Endothelial cell of umbilical vein (primary cell): ENCODE data around the gene PCNX4. TPM values are rescaled to one million over a fixed set of nuclear protein-coding genes. Genes with fewer than 3 reads are reported as not detected.

Experiments
- BruUV-seq: library from RNA; stranded (reverse); fragments of 400-500 nt; replicated peaks from 2 replicates; lab custom pipeline; 2021; lab: Mats Ljungman, UMichigan
- CTCF ChIA-PET: fragments of 300-600, 350-600 bp; sonication (Branson Sonifier 250); formaldehyde crosslinking; loops from one replicate; lab custom pipeline; 2021; ENCODE audit warnings: antibody characterized with exemption, inconsistent platforms; lab: Charles Lee
- POLR2A ChIA-PET: fragments of 300-600, 350-600 bp; sonication (Branson Sonifier 250); formaldehyde crosslinking; loops from one replicate; lab custom pipeline; 2021; ENCODE audit warnings: antibody characterized with exemption, inconsistent platforms; lab: Charles Lee
- DNase-seq: peaks from one replicate; pipeline ENCODE4 v3.0.0-alpha.2; 2011; ENCODE audit warnings: low read depth, low spot score
- FAIRE-seq: peaks from 2 replicates; lab custom pipeline; 2011; peaks lifted over from hg19 to GRCh38; lab: Jason Lieb, UNC
- H2AFZ ChIP-seq: 2 replicates; pipeline ENCODE4 v1.6.0; 2012; ENCODE audit warnings: low read depth, low read length, control low read depth, inconsistent platforms
- H3K27ac ChIP-seq: 2 replicates; pipeline ENCODE4 v1.5.1; 2011; ENCODE audit warnings: low read depth, mild to moderate bottlenecking, control low read depth, low read length, moderate library complexity; ENCODE audit not compliant: insufficient read depth
- H3K27me3 ChIP-seq, 2 experiments: 2 replicates each; pipeline versions ENCODE4 v1.6.0 to v1.6.1; 2011; ENCODE audit warnings: low read length in 2 of 2, mixed read lengths in 1 of 2; ENCODE audit not compliant: control insufficient read depth in 2 of 2, insufficient read depth in 2 of 2
- H3K36me3 ChIP-seq, 2 experiments: 2 replicates in 1 of 2; 3 replicates in 1 of 2; pipeline ENCODE4 v1.5.1; 2011; ENCODE audit warnings: low read length in 2 of 2, mild to moderate bottlenecking in 1 of 2, moderate library complexity in 1 of 2; ENCODE audit not compliant: control insufficient read depth in 2 of 2, insufficient read depth in 2 of 2; ENCODE audit errors: extremely low read depth in 1 of 2
- H3K4me1 ChIP-seq: 3 replicates; pipeline ENCODE4 v1.5.1; 2011; ENCODE audit warnings: mild to moderate bottlenecking, low read length; ENCODE audit not compliant: control insufficient read depth, insufficient read depth; ENCODE audit errors: extremely low read depth
- H3K4me2 ChIP-seq: 2 replicates; pipeline ENCODE4 v1.6.1; 2011; ENCODE audit warnings: low read length, control low read depth, mixed read lengths; ENCODE audit not compliant: insufficient read depth
- H3K4me3 ChIP-seq, 3 experiments: fragments of 200-600 bp in 1 of 3; sonication (generic), shearing (Covaris generic) in 1 of 3; replicated peaks in 1 of 3; 2 replicates each; pipeline ENCODE4 v1.5.1; 2011 to 2016; ENCODE audit warnings: control low read depth in 3 of 3, low read length in 3 of 3, mild to moderate bottlenecking in 2 of 3, inconsistent platforms in 1 of 3, low read depth in 1 of 3, moderate library complexity in 1 of 3; ENCODE audit not compliant: insufficient read depth in 1 of 3
- H3K79me2 ChIP-seq: 2 replicates; pipeline ENCODE4 v1.6.0; 2012; ENCODE audit warnings: low read length, inconsistent platforms; ENCODE audit not compliant: control insufficient read depth, insufficient read depth
- H3K9ac ChIP-seq: replicated peaks from 2 replicates; pipeline ENCODE3; 2011; ENCODE audit warnings: low read length, control low read depth; ENCODE audit not compliant: insufficient read depth; ENCODE audit errors: extremely low read depth
- H3K9me1 ChIP-seq: replicated peaks from 3 replicates; pipeline ENCODE4 v1.6.0; 2011; ENCODE audit warnings: mild to moderate bottlenecking, low read length; ENCODE audit not compliant: control insufficient read depth, insufficient read depth; ENCODE audit errors: extremely low read depth
- H3K9me3 ChIP-seq: replicated peaks from 2 replicates; pipeline ENCODE4 v1.5.1; 2012; ENCODE audit warnings: low read length, inconsistent platforms; ENCODE audit not compliant: control insufficient read depth, insufficient read depth
- H4K20me1 ChIP-seq: replicated peaks from 2 replicates; pipeline ENCODE3; 2011; ENCODE audit warnings: mild to moderate bottlenecking, low read length; ENCODE audit not compliant: control insufficient read depth, insufficient read depth; ENCODE audit errors: extremely low read depth
- CTCF ChIP-seq, 2 donors: IDR thresholded peaks; 1 replicate in 1 of 2; 2 replicates in 1 of 2; pipeline ENCODE4 v1.5.1; 2011; ENCODE audit warnings: low read length in 2 of 2, mild to moderate bottlenecking in 2 of 2, moderate library complexity in 2 of 2, control low read depth in 1 of 2, inconsistent platforms in 1 of 2, low read depth in 1 of 2; ENCODE audit not compliant: insufficient read depth in 1 of 2; ENCODE audit errors: extremely low read depth in 1 of 2
- EZH2 ChIP-seq: IDR thresholded peaks from 2 replicates; pipeline ENCODE4 v1.6.1; 2012; ENCODE audit warnings: borderline replicate concordance, low read depth, mild to moderate bottlenecking, moderate library complexity, low read length, inconsistent platforms; ENCODE audit not compliant: severe bottlenecking
- FOS ChIP-seq: IDR thresholded peaks from 2 replicates; pipeline ENCODE4 v1.6.1; 2011; ENCODE audit warnings: mild to moderate bottlenecking, low read length, moderate library complexity, borderline replicate concordance; ENCODE audit not compliant: insufficient read depth
- GATA2 ChIP-seq: IDR thresholded peaks from 2 replicates; pipeline ENCODE4 v1.7.0; 2011; ENCODE audit warnings: low read depth, mild to moderate bottlenecking, moderate library complexity, mixed read lengths, low read length; ENCODE audit not compliant: insufficient read length, insufficient read depth
- JUN ChIP-seq: IDR thresholded peaks from 2 replicates; pipeline ENCODE4 v1.6.1; 2011; ENCODE audit warnings: borderline replicate concordance, low read depth; ENCODE audit not compliant: insufficient read length, insufficient read depth
- MYC ChIP-seq: IDR thresholded peaks from one replicate; pipeline ENCODE4 v1.6.1; 2011; ENCODE audit warnings: mild to moderate bottlenecking, low read depth, low read length
- POLR2A ChIP-seq: IDR thresholded peaks from 2 replicates; pipeline ENCODE4 v1.6.1; 2012; ENCODE audit warnings: low read depth, mild to moderate bottlenecking, control low read depth, low read length
- POLR2AphosphoS5 ChIP-seq: IDR thresholded peaks from 2 replicates; pipeline ENCODE4 v1.6.1; 2012; ENCODE audit warnings: low read depth, mild to moderate bottlenecking, control low read depth, low read length, moderate library complexity; ENCODE audit not compliant: insufficient read depth
- dilution Hi-C: fragments of 300-500 bp; cut with MboI; formaldehyde crosslinking; loops from one replicate; pipeline ENCODE4 v1.15.0; 2019; ENCODE audit warnings: low sequenced_read_pairs; ENCODE audit not compliant: extremely low pct_ligation_motif_present
- intact Hi-C: fragments of 100-400 bp; cut with micrococcal nuclease; formaldehyde crosslinking; loops from one replicate; pipeline ENCODE4 v1.10.0; 2022
- polyA plus RNA-seq, 4 experiments: library from polyadenylated mRNA; depleted of rRNA in 3 of 4; stranded (reverse) in 3 of 4; unstranded in 1 of 4; fragments of >200 nt; gene quantifications; 2 replicates each; pipeline versions ENCODE4 v1.2.1 to v1.2.3, GENCODE V29; 2011 to 2012; ENCODE audit warnings: missing spikeins in 1 of 4
- total RNA-seq: library from RNA; stranded (reverse); gene quantifications from 2 replicates; pipeline ENCODE4 v1.2.3, GENCODE V29; 2021
- TF ChIP-seq, protein P1 (sequence below): IDR thresholded peaks from 2 replicates; pipeline ENCODE4 v1.6.1; 2011; ENCODE audit not compliant: insufficient read depth, insufficient read length

The PCNX4 gene
- total and polyA plus RNA-seq, 2 donors (not counting 3 experiments of a cell fraction or from before 2014, with no cell fraction given) = 35.5 to 51.6 TPM

- Histone ChIP-seq H3K9me1 (no peaks in the 10 kb centered on the region), H3K36me3 (no peaks in the 10 kb centered on the region), H3K4me1 (no peaks in the 10 kb centered on the region), H3K79me2 (no peaks in the 10 kb centered on the region), H3K4me2 (no peak overlapping the region), H3K9me3 (no peaks in the 10 kb centered on the region), H3K4me3 (no peak overlapping the region), H3K27me3 (peaks cover 0 to 8% of the 10 kb centered on the region in 2 experiments), H3K27ac (no peak overlapping the region), H4K20me1 (no peaks in the 10 kb centered on the region), H2AFZ (no peak overlapping the region), H3K9ac (no peak overlapping the region)
- FAIRE-seq (no peak), DNase-seq (no peak)
- CTCF ChIA-PET = interaction anchor here (1.0 to 9.0 kb wide), 18 partner anchors 10 to 673 kb away, joined by 3 to 324 read pairs (median 8); no protein-coding TSS in a partner anchor
- BruUV-seq = no TSS peak
- intact Hi-C loops = loop anchor here (1.0 to 5.0 kb wide), 5 partner anchors 20 to 553 kb away; partner anchors contain the start of gene DHRS7
- POLR2A ChIA-PET = no interaction called here
- TF ChIP-seq POLR2AphosphoS5 = no peak
- TF ChIP-seq, protein P1, sequence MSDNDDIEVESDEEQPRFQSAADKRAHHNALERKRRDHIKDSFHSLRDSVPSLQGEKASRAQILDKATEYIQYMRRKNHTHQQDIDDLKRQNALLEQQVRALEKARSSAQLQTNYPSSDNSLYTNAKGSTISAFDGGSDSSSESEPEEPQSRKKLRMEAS = no peak
- dilution Hi-C loops = no loop called here
These were observed 93.3 kb downstream of the PCNX4 start for GRCh38 chr14:60184905-60185555.

DNA sequence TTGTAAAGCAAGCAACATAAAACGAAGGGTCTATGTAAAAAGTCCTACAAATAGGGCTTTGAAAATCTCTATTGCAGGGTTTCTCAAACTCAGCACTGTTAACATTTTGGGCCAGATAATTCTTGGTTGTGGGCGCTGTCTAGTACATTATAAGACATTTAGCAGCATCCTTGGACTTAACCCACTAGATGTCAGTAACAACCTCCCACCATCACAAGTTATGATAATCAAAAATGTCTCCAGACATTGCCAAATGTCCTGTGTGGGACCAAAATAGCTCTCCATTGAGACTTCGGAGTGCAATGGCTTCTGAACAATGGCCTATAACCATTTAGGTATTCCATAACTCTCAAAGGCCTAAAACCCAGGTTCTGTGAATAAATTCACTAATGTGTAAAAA is 96.4 kb downstream of the PCNX4 start:
- CTCF ChIA-PET = interaction anchor here (0.6 to 9.0 kb wide), 5 partner anchors 61 to 374 kb away, joined by 3 to 324 read pairs (median 6); partner anchors contain the start of gene PPM1A
- H3K4me2 ChIP-seq = no peak overlapping the region
- FAIRE-seq (no peak), DNase-seq (no peak)
- BruUV-seq = no TSS peak
- no peak overlapping the region for H2AFZ ChIP-seq
- H3K9me1 ChIP-seq = no peaks in the 10 kb centered on the region
- H3K4me3 ChIP-seq = no peak overlapping the region
- POLR2A ChIA-PET = no interaction called here
- no peaks in the 10 kb centered on the region for H3K4me1 ChIP-seq
- H3K9ac ChIP-seq = no peak overlapping the region
- no peaks in the 10 kb centered on the region for H4K20me1 ChIP-seq
- intact Hi-C loops (loop anchor here (2.0 kb wide), 1 partner anchor 371 kb away; no protein-coding TSS in a partner anchor), dilution Hi-C loops (no loop called here)
- no peaks in the 10 kb centered on the region for H3K79me2 ChIP-seq
- H3K27me3 ChIP-seq = peaks cover 10 to 11% of the 10 kb centered on the region in 2 experiments
- no peaks in the 10 kb centered on the region for H3K9me3 ChIP-seq
- H3K36me3 ChIP-seq = no peaks in the 10 kb centered on the region
- TF ChIP-seq POLR2AphosphoS5 = no peak
- no peak for TF ChIP-seq GATA2
- no peak for TF ChIP-seq CTCF (IDR thresholded peaks at IDR 0.05; ENCODE audit: extremely low read depth in 1 of 2, insufficient read depth in 1 of 2, low read depth in 1 of 2, low read length in 2 of 2)
- TF ChIP-seq EZH2 = no peak
- TF ChIP-seq MYC = no peak
- TF ChIP-seq, protein P1 = no peak
- TF ChIP-seq JUN = no peak
- TF ChIP-seq POLR2A = no peak
- no peak for TF ChIP-seq FOS
- H3K27ac ChIP-seq = no peak overlapping the region
